HG03521 (cell line): ENCODE data around the gene CNFN.
"Not testable (repeated sequence)": the region's sequence is repeated elsewhere in the genome, so short reads cannot be mapped to it uniquely, and the experiment has no call there.

Experiments
- ATAC-seq: cut with Tn5 transposase; IDR thresholded peaks from one replicate; pipeline ENCODE4 v1.9.1; 2021; ENCODE audit warnings: mild to moderate bottlenecking, moderate library complexity; ENCODE audit not compliant: unreplicated experiment

CNFN gene

DNA sequence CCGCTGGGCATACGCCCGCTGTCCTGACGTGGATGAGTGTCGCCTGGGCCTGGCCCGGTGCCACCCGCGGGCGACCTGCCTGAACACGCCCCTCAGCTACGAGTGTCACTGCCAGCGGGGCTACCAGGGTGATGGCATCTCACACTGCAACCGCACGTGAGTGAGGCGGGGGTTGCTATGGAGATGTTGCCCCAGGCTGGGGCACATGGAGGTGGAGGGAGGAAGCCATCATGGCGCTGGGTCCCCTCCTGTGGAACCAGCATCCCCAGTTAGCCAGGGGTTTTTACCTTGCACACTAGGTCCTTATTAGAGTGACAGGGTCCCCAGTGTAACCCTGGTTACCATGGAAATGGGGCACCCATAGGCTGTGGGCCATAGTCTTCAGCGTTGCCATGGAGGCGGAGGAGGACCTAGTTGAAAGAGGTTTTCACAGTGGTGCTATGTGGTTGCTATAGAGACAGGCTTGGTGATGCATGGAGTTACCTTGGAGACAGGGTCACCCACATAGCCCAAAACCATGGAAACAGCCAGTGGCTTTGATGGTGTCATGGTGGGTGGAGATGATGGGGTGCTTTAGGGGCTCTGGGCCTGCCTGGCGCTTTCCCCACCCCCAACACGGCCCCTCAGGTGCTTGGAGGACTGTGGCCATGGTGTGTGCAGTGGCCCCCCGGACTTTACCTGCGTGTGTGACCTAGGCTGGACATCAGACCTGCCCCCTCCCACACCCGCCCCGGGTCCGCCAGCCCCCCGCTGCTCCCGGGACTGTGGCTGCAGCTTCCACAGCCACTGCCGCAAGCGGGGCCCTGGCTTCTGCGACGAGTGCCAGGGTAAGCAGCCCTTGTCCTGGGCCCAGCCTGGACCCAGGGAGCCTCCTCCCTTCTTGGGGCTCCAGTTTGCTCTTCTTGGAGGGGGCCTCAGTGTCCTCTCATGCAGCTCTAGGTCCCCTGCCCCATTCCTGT lies 37.5 kb downstream of the CNFN start:
- no peak for ATAC-seq

DNA sequence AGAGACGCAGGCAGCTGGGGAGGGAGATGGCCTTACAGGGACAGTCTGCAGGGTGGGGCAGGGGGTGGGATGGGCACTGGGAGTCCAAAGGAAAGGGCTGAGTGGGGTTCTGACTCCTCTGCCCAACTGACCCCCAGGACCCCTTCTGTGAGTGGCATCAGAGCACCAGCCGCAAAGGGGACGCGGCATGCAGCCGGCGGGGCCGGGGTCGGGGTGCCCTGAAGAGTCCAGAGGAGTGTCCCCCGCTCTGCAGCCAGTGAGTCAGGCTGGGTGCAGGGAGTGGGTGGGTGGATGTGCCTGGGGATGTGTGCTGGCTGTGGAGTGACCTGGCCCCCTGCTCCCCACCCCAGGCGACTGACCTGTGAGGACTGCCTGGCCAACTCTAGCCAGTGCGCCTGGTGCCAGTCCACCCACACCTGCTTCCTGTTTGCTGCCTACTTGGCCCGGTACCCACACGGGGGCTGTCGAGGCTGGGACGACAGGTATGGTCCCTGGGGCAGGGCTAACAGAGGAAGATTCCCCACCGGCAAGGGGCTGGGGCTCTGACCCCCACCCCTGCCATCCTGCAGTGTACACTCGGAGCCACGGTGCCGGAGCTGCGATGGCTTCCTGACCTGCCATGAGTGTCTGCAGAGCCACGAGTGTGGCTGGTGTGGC lies 38.9 kb downstream of the CNFN start:
- no peak for ATAC-seq

DNA sequence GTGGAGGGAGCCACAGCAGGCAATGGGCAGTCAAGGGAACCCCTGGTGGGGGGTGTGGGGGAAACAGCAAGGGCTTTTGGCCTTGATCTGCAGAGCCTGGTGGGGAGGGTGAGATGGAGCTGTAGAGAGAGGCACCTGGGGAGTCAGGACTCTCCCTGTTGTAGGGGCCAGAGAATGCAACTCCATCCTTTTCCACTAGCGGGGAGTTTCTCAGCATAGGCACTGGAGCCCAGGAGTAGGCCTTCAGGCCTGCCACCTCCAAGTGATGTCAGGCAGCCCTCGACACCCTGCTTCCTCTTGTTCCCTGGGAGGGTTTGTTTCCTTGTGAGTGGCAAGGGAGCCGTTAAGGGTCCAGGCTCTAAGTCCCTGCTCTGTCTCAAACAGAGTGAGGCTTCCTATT lies 39.7 kb downstream of the CNFN start:
- ATAC-seq, result no peak

DNA sequence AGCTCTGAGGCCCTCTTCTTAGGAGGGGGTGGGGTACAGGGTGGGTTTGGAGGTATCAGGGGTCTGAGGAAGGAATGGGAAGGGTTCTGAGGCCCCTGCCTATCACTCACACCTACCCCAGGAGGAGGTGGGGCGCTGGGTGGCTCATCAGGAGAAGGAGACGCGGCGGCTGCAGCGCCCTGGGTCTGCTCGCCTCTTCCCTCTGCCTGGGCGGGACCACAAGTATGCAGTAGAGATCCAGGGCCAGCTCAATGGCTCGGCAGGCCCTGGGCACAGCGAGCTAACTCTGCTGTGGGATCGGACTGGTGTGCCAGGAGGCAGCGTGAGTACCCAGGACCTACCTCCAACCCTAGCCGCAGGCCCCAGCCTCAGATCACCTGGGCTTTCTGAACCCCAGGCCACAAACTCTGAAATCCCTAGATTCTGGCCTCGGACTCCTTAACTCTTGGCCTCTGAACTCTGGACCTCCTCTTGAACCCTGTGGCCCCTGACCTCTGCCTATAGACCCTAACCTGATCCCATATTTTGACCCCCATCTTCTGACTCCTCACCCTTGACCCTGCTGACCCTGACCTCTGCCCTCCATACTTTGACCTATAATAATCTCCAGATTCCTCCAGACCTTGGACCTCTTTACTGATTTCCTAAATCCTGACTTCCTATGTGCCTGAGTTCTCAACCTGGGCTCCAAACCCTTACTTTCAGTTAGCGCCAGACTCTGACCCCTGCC lies 40.6 kb downstream of the CNFN start:
- no peak for ATAC-seq

DNA sequence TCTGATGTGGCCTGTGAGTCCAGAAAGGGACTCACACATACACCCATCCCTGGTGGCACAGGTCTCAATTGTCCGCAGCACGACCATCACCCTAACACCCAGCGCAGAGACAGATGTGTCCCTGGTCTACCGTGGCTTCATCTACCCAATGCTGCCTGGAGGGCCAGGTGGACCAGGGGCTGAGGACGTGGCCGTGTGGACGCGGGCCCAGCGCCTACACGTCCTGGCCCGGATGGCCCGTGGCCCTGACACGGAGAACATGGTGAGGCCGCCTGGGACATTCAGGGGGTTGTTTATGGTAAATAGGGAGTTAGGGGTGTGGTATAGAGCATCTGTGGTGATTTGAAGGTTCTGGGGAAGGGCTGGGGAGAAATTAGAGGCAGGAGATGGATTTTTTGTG lies 41.9 kb downstream of the CNFN start:
- ATAC-seq, result no peak

DNA sequence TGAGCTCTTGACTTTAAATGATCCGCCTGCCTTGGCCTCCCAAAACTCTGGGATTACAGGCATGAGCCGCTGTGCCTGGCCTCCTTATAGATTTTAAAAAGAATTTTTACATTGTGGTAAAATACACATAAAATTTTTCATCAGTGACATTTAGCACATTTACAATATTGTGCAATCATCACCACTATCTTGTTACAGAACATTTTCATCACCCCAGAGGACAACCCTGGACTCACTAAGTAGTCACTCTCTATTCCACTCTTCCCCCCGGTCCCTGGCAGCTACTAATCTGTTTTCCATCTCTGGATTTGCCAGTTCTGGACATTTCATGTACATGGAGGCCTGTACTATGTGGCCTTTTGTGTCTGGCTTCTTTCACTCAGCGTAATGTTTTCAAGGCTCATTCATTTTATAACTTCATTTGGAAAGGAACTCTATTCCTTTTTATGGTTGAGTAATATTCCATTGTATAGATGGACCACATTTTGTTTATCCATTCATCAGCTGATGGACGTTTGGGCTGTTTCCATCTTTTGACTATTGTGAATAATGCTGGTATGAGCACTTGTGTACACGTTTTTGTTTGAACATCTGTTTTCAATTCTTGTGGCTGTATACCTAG lies 44.8 kb downstream of the CNFN start:
- no peak for ATAC-seq

DNA sequence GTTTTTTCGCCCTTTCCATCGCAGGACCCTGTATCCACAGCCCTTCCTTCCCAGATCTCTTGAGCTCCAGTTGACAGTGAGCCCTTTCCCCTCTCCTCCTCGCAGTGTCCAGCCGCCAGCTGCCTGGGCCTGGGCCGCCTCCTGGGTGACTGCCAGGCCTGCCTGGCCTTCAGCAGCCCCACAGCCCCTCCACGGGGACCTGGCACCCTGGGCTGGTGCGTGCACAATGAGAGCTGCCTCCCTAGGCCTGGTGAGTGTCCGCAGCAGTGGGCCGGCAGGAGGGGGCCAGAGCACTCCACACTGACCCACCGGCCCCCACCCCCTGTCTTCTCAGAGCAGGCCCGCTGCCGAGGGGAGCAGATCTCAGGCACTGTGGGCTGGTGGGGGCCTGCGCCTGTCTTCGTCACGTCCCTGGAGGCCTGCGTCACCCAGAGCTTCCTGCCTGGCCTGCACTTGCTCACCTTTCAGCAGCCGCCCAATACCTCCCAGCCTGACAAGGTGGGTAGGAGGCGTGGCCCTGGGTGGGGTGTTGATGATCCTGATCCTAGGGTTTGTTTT lies 45.7 kb downstream of the CNFN start:
- ATAC-seq, result no peak

DNA sequence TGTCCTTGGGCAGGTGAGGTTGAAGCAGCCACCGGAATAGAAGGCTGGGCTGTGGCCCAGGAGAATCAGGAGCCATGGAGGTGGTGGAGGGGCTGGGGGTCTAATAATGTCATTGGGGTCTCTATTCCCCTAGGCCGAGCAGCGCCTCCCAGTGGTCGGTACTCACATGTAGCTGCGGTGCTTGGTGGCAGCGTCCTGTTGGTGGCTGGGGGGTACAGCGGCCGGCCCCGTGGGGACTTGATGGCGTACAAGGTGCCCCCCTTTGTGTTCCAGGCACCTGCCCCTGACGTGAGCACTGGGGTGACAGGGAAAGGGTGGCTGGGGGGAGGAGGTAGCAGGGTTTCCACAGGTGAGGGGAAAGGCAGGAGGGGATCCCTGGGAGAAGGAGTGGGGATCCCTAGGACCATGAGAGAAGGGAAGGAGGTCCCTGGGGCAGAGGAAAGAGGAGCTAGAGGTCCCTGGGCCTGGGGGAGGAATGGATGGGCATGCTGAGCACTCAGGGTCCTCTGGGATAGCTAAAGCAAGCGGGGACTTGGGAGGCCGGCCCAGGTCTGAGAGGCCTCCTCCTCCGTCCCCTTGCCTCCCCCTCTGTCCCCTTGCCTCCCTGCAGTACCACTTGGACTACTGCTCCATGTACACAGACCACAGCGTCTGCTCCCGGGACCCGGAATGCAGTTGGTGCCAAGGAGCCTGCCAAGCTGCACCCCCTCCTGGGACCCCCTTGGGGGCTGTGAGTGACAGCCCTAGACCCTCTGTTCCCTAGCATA lies 46.6 kb downstream of the CNFN start:
- ATAC-seq, result no peak

DNA sequence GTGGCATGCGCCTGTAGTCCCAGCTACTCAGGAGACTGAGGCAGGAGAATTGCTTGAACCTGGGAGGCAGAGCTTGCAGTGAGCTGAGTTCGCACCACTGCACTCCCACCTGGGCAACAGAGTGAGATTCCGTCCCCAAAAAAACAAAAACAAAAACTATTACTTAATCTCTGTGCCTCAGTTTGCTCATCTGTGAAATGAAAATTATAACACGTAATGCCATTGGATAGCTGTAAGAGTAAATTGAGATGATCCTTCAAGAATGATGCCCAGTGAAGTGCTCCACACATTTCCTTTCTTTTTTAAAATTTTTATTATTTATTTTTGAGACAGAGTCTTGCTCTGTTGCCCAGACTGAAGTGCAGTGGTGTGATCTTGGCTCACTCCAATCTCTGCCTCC lies 50.2 kb downstream of the CNFN start:
- not testable (repeated sequence) for ATAC-seq

DNA sequence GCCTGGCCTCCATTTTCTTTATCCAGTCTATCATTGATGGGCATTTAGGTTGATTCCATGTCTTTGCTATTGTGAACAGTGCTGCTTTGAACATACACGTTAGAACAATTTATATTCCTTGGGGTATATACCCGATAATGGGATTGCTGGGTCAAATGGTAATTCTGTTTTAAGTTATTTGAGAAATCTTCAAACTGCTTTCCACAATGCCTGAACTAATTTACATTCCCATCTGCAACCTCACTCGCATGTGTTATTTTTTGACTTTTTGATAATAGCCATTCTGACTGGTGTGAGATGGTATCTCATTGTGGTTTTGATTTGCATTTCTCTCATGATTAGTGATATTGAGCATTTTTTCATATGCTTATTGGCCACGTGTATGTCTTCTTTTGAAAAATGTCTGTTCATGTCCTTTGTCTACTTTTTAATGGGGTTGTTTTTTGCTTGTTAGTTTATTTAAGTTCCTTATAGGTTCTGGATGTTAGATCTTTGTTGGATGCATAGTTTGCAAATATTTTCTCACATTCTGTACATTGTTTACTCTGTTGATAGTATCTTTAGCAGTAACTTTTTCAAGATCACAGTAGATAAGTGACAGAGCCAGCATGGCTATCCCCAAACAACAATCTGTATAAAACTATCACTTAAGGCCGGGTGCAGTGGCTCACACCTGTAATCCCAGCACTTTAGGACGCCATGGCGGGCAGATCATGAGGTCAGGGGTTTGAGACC lies 50.8 kb downstream of the CNFN start:
- not testable (repeated sequence) for ATAC-seq
